ENCODE measurements around the gene DNAJC15.

Gene DNAJC15

DNA sequence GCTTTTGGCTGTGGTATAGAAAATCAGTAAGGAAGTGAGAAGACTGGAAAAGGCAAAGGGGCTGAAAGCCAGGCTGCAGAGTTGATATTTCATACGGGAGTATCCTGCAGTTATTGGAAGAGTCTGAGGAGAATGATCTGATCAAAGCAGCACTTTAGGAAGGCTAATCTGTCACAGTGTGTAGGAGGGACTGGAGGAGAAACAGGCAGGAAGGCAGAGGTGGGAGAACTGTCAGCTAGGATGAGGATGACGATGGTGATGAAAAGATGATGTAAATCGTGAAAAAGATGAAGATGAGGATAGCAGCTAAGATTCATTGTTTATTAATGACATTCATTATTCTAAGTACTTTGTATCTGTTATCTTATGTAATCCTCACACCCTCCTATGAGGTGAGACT, 123.0 kb downstream of the DNAJC15 start:
- no peak for TF ChIP-seq POLR2AphosphoS5 (IDR thresholded peaks at IDR 0.05; ENCODE audit: low read depth, low read length)
- no peak for TF ChIP-seq TAF1 (IDR thresholded peaks at IDR 0.05; ENCODE audit: borderline replicate concordance, insufficient read depth, low read length)
- TF ChIP-seq REST (IDR thresholded peaks at IDR 0.05; ENCODE audit: insufficient read depth in 1 of 2, low read depth in 2 of 2, low read length in 2 of 2) = no peak
- TF ChIP-seq FOXP2 (optimal IDR thresholded peaks at IDR 0.05; ENCODE audit: borderline replicate concordance, extremely low read depth, extremely low read length, insufficient read depth) = no peak
- no peak for TF ChIP-seq SIN3A (IDR thresholded peaks at IDR 0.05; ENCODE audit: borderline replicate concordance, insufficient read depth, low read length)

DNA sequence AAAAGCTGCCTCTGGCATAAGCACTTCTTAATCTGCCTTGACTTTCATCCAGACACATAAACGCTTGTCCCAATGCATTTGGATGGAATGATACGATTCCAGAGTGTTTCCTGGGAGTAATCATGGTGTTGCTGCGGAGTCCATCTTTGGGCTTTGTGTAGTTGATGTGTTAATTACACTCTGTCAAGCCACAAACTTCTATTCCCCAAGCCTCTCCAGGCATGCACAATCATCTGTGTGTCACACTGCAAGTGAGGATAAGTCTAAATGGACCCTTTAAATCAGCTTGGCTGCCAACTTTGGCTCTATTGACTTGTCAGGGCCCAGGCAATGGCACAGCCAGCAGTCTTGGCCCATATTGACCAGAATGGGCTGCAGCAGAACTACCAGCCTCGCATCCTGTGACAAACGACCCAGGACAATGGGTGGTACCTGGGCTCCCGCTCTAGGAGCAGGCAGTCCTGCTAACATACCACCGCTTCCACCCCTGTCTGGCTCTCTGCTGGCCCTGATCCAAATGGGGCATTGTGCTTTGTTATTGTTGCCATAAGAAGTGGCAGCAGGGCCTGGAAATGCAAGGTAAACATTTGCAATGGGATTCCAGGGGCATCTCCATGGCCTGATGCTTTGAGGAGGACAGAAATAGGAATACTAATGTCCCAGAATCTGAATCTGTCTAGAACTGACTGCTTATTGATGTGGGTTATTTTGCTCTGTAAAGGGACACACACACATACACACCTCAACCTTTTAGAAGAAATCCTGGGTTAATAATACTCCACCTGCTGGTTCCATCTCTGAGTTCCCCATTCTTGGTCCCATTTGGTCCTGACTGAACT, 127.2 kb downstream of the DNAJC15 start:
- TF ChIP-seq REST (IDR thresholded peaks at IDR 0.05; ENCODE audit: insufficient read depth in 1 of 2, low read depth in 2 of 2, low read length in 2 of 2) (no peak), POLR2AphosphoS5 (IDR thresholded peaks at IDR 0.05; ENCODE audit: low read depth, low read length) (no peak), FOXP2 (optimal IDR thresholded peaks at IDR 0.05; ENCODE audit: borderline replicate concordance, extremely low read depth, extremely low read length, insufficient read depth) (no peak)

DNA sequence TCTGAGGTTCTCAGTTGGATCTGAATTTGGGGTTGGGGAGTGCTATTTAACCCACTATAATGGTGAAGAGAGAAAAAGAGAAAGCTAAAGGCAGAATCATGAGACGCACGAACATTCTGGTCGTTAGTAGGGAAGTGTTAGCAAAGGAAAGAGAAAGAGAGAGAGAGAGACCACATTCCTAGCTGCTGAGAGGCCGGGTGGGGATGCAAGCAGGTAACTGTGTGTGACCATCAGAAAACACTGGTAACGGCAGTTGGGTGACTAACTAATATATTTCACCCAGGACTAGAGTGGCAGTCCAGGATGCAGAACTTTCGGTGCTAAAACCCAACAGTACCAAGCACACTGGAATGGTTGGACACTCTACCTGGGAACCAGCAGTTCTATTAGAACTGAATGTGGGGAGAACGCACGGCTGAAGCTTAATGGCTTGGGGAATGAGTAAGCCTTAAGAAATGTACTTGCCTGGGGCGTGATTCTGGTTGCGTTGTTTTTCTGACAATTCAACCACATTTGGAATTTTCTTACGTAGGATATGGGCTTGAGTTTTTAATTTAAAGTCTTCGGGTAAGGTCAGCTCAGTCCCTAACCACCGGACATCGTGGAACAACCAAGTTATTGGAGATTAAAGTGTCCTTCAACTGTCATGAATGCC, 130.2 kb downstream of the DNAJC15 start:
- no peak for TF ChIP-seq FOXP2 (optimal IDR thresholded peaks at IDR 0.05; ENCODE audit: borderline replicate concordance, extremely low read depth, extremely low read length, insufficient read depth)
- no peak for TF ChIP-seq POLR2AphosphoS5 (IDR thresholded peaks at IDR 0.05; ENCODE audit: low read depth, low read length)
- no peak for TF ChIP-seq SIN3A (IDR thresholded peaks at IDR 0.05; ENCODE audit: borderline replicate concordance, insufficient read depth, low read length)
- no peak for TF ChIP-seq TAF1 (IDR thresholded peaks at IDR 0.05; ENCODE audit: borderline replicate concordance, insufficient read depth, low read length)
- no peak for TF ChIP-seq REST (IDR thresholded peaks at IDR 0.05; ENCODE audit: insufficient read depth in 1 of 2, low read depth in 2 of 2, low read length in 2 of 2)

DNA sequence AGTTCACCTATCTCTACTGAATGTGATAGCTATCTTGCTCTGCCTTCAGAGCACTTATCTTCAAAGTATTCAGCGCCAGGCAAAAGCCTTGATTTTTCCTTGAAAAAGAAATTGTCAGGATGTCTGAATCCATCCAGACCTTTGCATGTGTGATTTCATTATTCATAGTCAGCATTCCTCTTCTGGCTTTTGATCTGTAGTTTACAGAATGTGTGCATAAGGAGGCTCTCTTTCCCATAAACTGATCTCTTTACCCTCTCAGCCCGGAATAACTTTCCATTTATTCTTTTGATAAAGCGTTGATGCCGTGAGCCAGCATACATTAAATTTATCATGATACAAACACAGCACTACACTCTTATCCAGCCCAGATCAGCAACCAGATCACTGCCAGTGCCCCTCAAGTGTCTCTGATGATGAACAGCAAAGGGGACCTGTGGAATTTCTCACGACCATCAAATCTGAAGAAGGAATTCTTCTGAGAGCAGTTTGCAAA, 130.8 kb downstream of the DNAJC15 start:
- TF ChIP-seq FOXP2 (optimal IDR thresholded peaks at IDR 0.05; ENCODE audit: borderline replicate concordance, extremely low read depth, extremely low read length, insufficient read depth) (no peak), POLR2AphosphoS5 (IDR thresholded peaks at IDR 0.05; ENCODE audit: low read depth, low read length) (no peak), TAF1 (IDR thresholded peaks at IDR 0.05; ENCODE audit: borderline replicate concordance, insufficient read depth, low read length) (no peak), REST (IDR thresholded peaks at IDR 0.05; ENCODE audit: insufficient read depth in 1 of 2, low read depth in 2 of 2, low read length in 2 of 2) (no peak), SIN3A (IDR thresholded peaks at IDR 0.05; ENCODE audit: borderline replicate concordance, insufficient read depth, low read length) (no peak)
